GM12878 (cell line): ENCODE measurements around the gene DCLRE1C. TPM values are rescaled to one million over a fixed set of nuclear protein-coding genes. Genes with fewer than 3 reads are reported as not detected.

ENCODE experiments used
- ATAC-seq: fragments of 200-7000 bp; cut with Tn5 transposase; 3 replicates; pipeline ENCODE4 v1.9.1; 2020; ENCODE audit warnings: mild to moderate bottlenecking, moderate library complexity
- BruUV-seq: library from RNA; stranded (reverse); fragments of 400-500 nt; replicated peaks from 2 replicates; lab custom pipeline; 2021; lab: Mats Ljungman, UMichigan
- CTCF ChIA-PET: fragments of 300-600 bp; sonication (Branson Sonifier 250); formaldehyde crosslinking; extraction: SDS; loops from one replicate; lab custom pipeline; 2021; ENCODE audit warnings: inconsistent platforms; lab: Yijun Ruan, JAX
- POLR2A ChIA-PET: fragments of 350-600 bp; formaldehyde crosslinking; extraction: SDS; loops from one replicate; lab custom pipeline; 2021; ENCODE audit warnings: inconsistent platforms; lab: Charles Lee
- RAD21 ChIA-PET: fragments of 300-600 bp; sonication (Branson Sonifier 250); formaldehyde crosslinking; loops from one replicate; lab custom pipeline; 2023; ENCODE audit warnings: antibody characterized with exemption; ENCODE audit not compliant: unreplicated experiment; lab: Charles Lee
- SMC1A ChIA-PET: fragments of 300-600 bp; sonication (Branson Sonifier 250); formaldehyde crosslinking; loops from one replicate; lab custom pipeline; 2023; ENCODE audit not compliant: unreplicated experiment, uncharacterized antibody; lab: Charles Lee
- DNase-seq: peaks from one replicate; pipeline ENCODE4 v3.0.0-alpha.2; 2011; ENCODE audit warnings: low read depth, low spot score
- FAIRE-seq: peaks from 3 replicates; lab custom pipeline; 2011; peaks lifted over from hg19 to GRCh38; lab: Jason Lieb, UNC
- H2AFZ ChIP-seq: 2 replicates; pipeline ENCODE4 v1.6.0; 2011; ENCODE audit warnings: low read depth, low read length, control low read depth; ENCODE audit not compliant: control insufficient read depth
- H3K27ac ChIP-seq: 2 replicates; pipeline ENCODE4 v1.5.1; 2011; ENCODE audit warnings: control low read depth; ENCODE audit not compliant: control insufficient read depth, insufficient read depth
- H3K27me3 ChIP-seq, 2 experiments: replicated peaks in 1 of 2; 2 replicates each; pipeline versions ENCODE4 v1.6.0 to v1.6.1; 2011; ENCODE audit warnings: low read length in 1 of 2; ENCODE audit not compliant: control insufficient read depth in 2 of 2, insufficient read depth in 2 of 2
- H3K36me3 ChIP-seq, 2 experiments: 2 replicates each; pipeline ENCODE4 v1.5.1; 2011; ENCODE audit warnings: low read length in 1 of 2; ENCODE audit not compliant: control insufficient read depth in 2 of 2, insufficient read depth in 2 of 2
- H3K4me1 ChIP-seq: 2 replicates; pipeline ENCODE4 v1.6.1; 2011; ENCODE audit warnings: mild to moderate bottlenecking, low read length, moderate library complexity, mixed read lengths; ENCODE audit not compliant: control insufficient read depth, insufficient read depth
- H3K4me2 ChIP-seq: 2 replicates; pipeline ENCODE4 v1.6.0; 2011; ENCODE audit warnings: control low read depth; ENCODE audit not compliant: control insufficient read depth, insufficient read depth
- H3K4me3 ChIP-seq: fragments of 200-600 bp; sonication (generic); 2 replicates; pipeline ENCODE4 v1.5.1; 2016
- H3K79me2 ChIP-seq: 2 replicates; pipeline ENCODE4 v1.6.0; 2011; ENCODE audit warnings: low read length; ENCODE audit not compliant: control insufficient read depth, insufficient read depth
- H3K9ac ChIP-seq: 2 replicates; pipeline ENCODE4 v1.8.0; 2011; ENCODE audit warnings: low read length, control low read depth, mixed read lengths; ENCODE audit not compliant: control insufficient read depth, insufficient read depth
- H3K9me3 ChIP-seq: replicated peaks from 3 replicates; pipeline ENCODE4 v1.5.1; 2011; ENCODE audit warnings: mild to moderate bottlenecking, low read length; ENCODE audit not compliant: control insufficient read depth, insufficient read depth
- H4K20me1 ChIP-seq: 2 replicates; pipeline ENCODE4 v1.6.0; 2011; ENCODE audit not compliant: control insufficient read depth, insufficient read depth
- CBX3 ChIP-seq: fragments of 200-600 bp; sonication (generic); IDR thresholded peaks from 2 replicates; pipeline ENCODE4 v1.6.1; 2016; ENCODE audit warnings: low read depth, borderline replicate concordance
- IKZF2 ChIP-seq, 2 experiments: fragments of 450-650 bp; IDR thresholded peaks; 2 replicates each; pipeline ENCODE4 v1.6.1; 2017; ENCODE audit warnings: mild to moderate bottlenecking in 2 of 2, moderate library complexity in 2 of 2
- LARP7 ChIP-seq: fragments of 450-650 bp; IDR thresholded peaks from 2 replicates; pipeline ENCODE4 v1.6.1; 2017; ENCODE audit warnings: mild to moderate bottlenecking
- NBN ChIP-seq: fragments of 450-650 bp; IDR thresholded peaks from 2 replicates; pipeline ENCODE4 v1.6.1; 2016
- SIN3A ChIP-seq: IDR thresholded peaks from 2 replicates; pipeline ENCODE4 v1.6.1; 2012; ENCODE audit warnings: low read depth, low read length, improper control_type of control experiment
- ZNF24 ChIP-seq: fragments of 450-650 bp; IDR thresholded peaks from 2 replicates; pipeline ENCODE4 v1.6.1; 2017; ENCODE audit warnings: antibody characterized with exemption, mild to moderate bottlenecking
- ZNF384 ChIP-seq: IDR thresholded peaks from 2 replicates; pipeline ENCODE4 v1.6.1; 2012; ENCODE audit warnings: low read depth, mild to moderate bottlenecking, low read length, improper control_type of control experiment, borderline replicate concordance
- WGBS: methylation state at CpG from one replicate; pipeline ENCODE4 v1.1.6; 2016; ENCODE audit warnings: low lambda C conversion rate; ENCODE audit not compliant: insufficient replicate concordance, insufficient coverage; ENCODE audit errors: missing lambda C conversion rate; 5-methylcytosine and 5-hydroxymethylcytosine counted together
- in situ Hi-C: fragments of 300-500 bp; cut with MboI; formaldehyde crosslinking; loops from 9 replicates; pipeline ENCODE4 v1.14.3; 2018; ENCODE audit warnings: mixed read lengths
- intact Hi-C: fragments of 100-400 bp; cut with micrococcal nuclease; formaldehyde crosslinking; loops from one replicate; pipeline ENCODE4 v1.14.2; 2022; ENCODE audit not compliant: unreplicated experiment
- polyA plus RNA-seq, 11 experiments: library from polyadenylated mRNA; depleted of rRNA in 4 of 11; unstranded in 6 of 11; stranded (reverse) in 5 of 11; fragments of >200 nt; fragmentation: Nextera tagmentation in 4 of 11; fragmentation: Illumina TruSeq in 1 of 11; extraction: Ambion mirVana in 4 of 11; extraction: Trizol in 1 of 11; gene quantifications; 1 replicate in 1 of 11; 2 replicates in 10 of 11; pipeline versions ENCODE4 v1.2.1 to v1.2.3, GENCODE V29; 2011 to 2016; ENCODE audit warnings: inconsistent platforms in 2 of 11, missing spikeins in 2 of 11, low read depth in 1 of 11
- total RNA-seq, 4 experiments: library from RNA; depleted of rRNA in 3 of 4; stranded (reverse); fragments of >200 nt in 3 of 4; fragmentation: Illumina TruSeq in 1 of 4; extraction: Trizol in 1 of 4; gene quantifications; 2 replicates each; pipeline versions ENCODE4 v1.2.1 to v1.2.3, GENCODE V29; 2013 to 2021
- TF ChIP-seq, protein P1 (sequence below): fragments of 450-650 bp; conservative IDR thresholded peaks from 2 replicates; pipeline ENCODE4 v1.6.1; 2017; ENCODE audit warnings: mild to moderate bottlenecking, moderate library complexity
- TF ChIP-seq, protein P2 (sequence below): fragments of 450-650 bp; IDR thresholded peaks from 2 replicates; pipeline ENCODE4 v1.6.1; 2018; ENCODE audit warnings: borderline replicate concordance, mild to moderate bottlenecking; ENCODE audit not compliant: partially characterized antibody

Gene DCLRE1C
- total and polyA plus RNA-seq, 10 of the 15 experiments (the other 5 are each of a cell fraction or from before 2014, with no cell fraction given) = 15.7 to 43.4 (median 26.0) TPM

DNA sequence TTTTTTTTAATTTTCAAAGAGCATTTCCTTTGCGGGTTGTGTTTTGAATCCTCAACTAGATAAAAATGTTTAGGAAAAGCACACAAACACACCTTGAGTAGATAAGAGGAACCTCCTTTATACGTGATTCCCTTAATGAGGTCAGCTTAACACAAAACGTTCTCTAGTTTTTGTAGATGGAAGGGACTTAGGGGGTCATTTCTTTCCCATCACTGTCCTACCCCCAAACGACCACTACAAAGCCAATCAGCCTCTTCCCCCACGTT, 74.0 kb downstream of the DCLRE1C start:
- 0 out of 2 replicates have a peak overlapping the region, but pooled peaks have one; percentile 22 for H3K27ac ChIP-seq
- DNase-seq (no peak), FAIRE-seq (no peak), ATAC-seq (no peak)
- H3K4me1 ChIP-seq = peaks cover 5% of the 10 kb centered on the region; the same call in 1 of the 2 replicates
- ChIA-PET CTCF (interaction anchor here (0.6 to 3.8 kb wide), 9 partner anchors 10 to 292 kb away, joined by 3 to 17 read pairs (median 4); partner anchors contain the start of genes CDNF, DCLRE1C, HSPA14 and MSANTD7), SMC1A (interaction anchor here (0.6 to 5.2 kb wide), 7 partner anchors 10 to 75 kb away, joined by 3 to 23 read pairs (median 5); partner anchors contain the start of genes CDNF, DCLRE1C, HSPA14 and MSANTD7), POLR2A (interaction anchor here (0.6 to 1.5 kb wide), 4 partner anchors 9 to 214 kb away, joined by 3 to 7 read pairs (median 4); partner anchors contain the start of genes CDNF, HSPA14 and MSANTD7), RAD21 (interaction anchor here (1.4 kb wide), 1 partner anchor 73 kb away, joined by 5 read pairs; no protein-coding TSS in a partner anchor)
- intact Hi-C loops (loop anchor here (2.0 to 10.0 kb wide), 4 partner anchors 43 to 225 kb away; partner anchors contain the start of genes CDNF, HSPA14, MEIG1 and MSANTD7), in situ Hi-C loops (no loop called here)
- no peaks in the 10 kb centered on the region for H3K9me3 ChIP-seq
- peak overlapping the region; percentile 84; the same call in 1 of the 2 replicates for H3K9ac ChIP-seq
- peaks cover 74% of the 10 kb centered on the region for H3K79me2 ChIP-seq
- WGBS = 2% methylated on average over 5 of the region's 5 CpGs
- no peaks in the 10 kb centered on the region for H4K20me1 ChIP-seq
- TF ChIP-seq CBX3 (no peak), ZNF384 (0 out of 2 replicates have a peak, but pooled peaks have one; percentile 21)
- peak overlapping the region; percentile 72 for H3K4me2 ChIP-seq
- H2AFZ ChIP-seq = no peak overlapping the region
- H3K27me3 ChIP-seq = no peaks in the 10 kb centered on the region
- H3K36me3 ChIP-seq = peaks cover 0 to 6% of the 10 kb centered on the region in 2 experiments; a peak in 1 of 4 replicates
- H3K4me3 ChIP-seq = peak overlapping the region; percentile 89
- BruUV-seq = no TSS peak

DNA sequence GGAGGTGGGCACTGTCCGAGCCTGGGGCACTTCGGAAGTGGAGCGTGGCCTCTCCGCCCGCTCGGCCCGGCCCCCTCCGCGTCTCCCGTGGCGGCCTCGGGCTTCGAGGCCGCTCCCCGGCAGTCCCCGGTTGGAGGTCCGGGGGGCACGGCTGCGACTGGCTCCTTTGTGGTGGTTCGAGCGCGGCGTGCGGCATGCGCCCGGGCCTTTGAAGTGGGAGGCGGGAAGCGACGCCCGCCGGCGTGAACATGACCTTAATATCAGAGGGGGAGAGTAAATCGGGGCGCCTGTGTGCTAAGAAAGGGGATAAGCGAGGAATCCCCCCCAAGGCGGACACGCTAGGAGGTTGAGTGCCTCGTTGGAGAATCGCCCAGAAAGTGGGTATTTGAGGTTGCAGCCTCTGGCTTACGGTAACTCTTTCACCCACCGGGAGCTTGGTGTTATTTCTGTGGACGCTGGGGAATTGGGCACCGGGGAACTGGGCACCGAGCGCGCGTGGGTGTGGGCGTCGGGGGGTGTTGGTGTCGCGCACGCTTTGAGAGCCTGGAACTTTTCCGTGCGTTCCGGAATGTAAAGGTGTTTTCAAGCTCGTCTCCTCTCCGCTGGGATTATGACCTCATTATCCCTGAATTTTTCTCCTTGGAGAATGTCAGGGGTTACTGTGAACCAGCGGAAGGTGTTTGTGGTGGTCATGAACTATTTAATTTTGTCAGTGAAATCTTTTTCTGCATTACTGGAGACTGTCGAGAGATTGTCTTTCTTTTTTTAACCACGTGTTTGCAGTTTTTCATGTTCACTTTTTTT, 74.6 kb downstream of the DCLRE1C start:
- ATAC-seq = peak; percentile 33
- peak overlapping the region; percentile 72 for H3K27ac ChIP-seq
- TF ChIP-seq, protein P1, sequence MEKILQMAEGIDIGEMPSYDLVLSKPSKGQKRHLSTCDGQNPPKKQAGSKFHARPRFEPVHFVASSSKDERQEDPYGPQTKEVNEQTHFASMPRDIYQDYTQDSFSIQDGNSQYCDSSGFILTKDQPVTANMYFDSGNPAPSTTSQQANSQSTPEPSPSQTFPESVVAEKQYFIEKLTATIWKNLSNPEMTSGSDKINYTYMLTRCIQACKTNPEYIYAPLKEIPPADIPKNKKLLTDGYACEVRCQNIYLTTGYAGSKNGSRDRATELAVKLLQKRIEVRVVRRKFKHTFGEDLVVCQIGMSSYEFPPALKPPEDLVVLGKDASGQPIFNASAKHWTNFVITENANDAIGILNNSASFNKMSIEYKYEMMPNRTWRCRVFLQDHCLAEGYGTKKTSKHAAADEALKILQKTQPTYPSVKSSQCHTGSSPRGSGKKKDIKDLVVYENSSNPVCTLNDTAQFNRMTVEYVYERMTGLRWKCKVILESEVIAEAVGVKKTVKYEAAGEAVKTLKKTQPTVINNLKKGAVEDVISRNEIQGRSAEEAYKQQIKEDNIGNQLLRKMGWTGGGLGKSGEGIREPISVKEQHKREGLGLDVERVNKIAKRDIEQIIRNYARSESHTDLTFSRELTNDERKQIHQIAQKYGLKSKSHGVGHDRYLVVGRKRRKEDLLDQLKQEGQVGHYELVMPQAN = peak; percentile 50; the same call in 1 of the 2 replicates
- TF ChIP-seq ZNF24 (no peak), NBN (no peak), LARP7 (0 out of 2 replicates have a peak, but pooled peaks have one; percentile 22), IKZF2 (IDR thresholded peaks at IDR 0.05) (0 out of 4 replicates have a peak, but pooled peaks have one; percentile 17 to 23), SIN3A (peak; percentile 59; the same call in 1 of the 2 replicates)
- TF ChIP-seq, protein P2, sequence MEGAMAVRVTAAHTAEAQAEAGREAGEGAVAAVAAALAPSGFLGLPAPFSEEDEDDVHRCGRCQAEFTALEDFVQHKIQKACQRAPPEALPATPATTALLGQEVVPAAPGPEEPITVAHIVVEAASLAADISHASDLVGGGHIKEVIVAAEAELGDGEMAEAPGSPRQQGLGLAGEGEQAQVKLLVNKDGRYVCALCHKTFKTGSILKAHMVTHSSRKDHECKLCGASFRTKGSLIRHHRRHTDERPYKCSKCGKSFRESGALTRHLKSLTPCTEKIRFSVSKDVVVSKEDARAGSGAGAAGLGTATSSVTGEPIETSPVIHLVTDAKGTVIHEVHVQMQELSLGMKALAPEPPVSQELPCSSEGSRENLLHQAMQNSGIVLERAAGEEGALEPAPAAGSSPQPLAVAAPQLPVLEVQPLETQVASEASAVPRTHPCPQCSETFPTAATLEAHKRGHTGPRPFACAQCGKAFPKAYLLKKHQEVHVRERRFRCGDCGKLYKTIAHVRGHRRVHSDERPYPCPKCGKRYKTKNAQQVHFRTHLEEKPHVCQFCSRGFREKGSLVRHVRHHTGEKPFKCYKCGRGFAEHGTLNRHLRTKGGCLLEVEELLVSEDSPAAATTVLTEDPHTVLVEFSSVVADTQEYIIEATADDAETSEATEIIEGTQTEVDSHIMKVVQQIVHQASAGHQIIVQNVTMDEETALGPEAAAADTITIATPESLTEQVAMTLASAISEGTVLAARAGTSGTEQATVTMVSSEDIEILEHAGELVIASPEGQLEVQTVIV = no peak

More for the DNA sequence above, 74.6 kb downstream of the DCLRE1C start:
- no peak for DNase-seq
- Histone ChIP-seq H3K4me2 (peak overlapping the region; percentile 51), H3K79me2 (peaks cover 69% of the 10 kb centered on the region), H2AFZ (peak overlapping the region; percentile 72), H3K9me3 (no peaks in the 10 kb centered on the region), H3K4me3 (peak overlapping the region; percentile 89), H3K36me3 (peaks cover 0 to 6% of the 10 kb centered on the region in 2 experiments; a peak in 1 of 4 replicates), H3K27me3 (no peaks in the 10 kb centered on the region), H3K9ac (peak overlapping the region; percentile 84), H4K20me1 (no peaks in the 10 kb centered on the region), H3K4me1 (peaks cover 5% of the 10 kb centered on the region; the same call in 1 of the 2 replicates)
- intact Hi-C loops (loop anchor here (2.0 to 5.0 kb wide), 3 partner anchors 42 to 79 kb away; partner anchors contain the start of genes CDNF, HSPA14, MEIG1 and MSANTD7), in situ Hi-C loops (no loop called here)
- FAIRE-seq = no peak
- no TSS peak for BruUV-seq
- under 1% methylated on average over 60 of the region's 60 CpGs for WGBS
- CTCF ChIA-PET = interaction anchor here (0.7 to 3.8 kb wide), 11 partner anchors 9 to 342 kb away, joined by 3 to 17 read pairs (median 4); partner anchors contain the start of genes CDNF, DCLRE1C, HSPA14 and MSANTD7
- SMC1A ChIA-PET = interaction anchor here (0.6 to 5.2 kb wide), 10 partner anchors 10 to 226 kb away, joined by 3 to 23 read pairs (median 6); partner anchors contain the start of genes CDNF, DCLRE1C, HSPA14 and MSANTD7
- RAD21 ChIA-PET = interaction anchor here (0.6 to 2.8 kb wide), 6 partner anchors 41 to 944 kb away, joined by 3 to 24 read pairs (median 4); partner anchors contain the start of genes CDNF, HSPA14 and MSANTD7
- POLR2A ChIA-PET = interaction anchor here (0.6 to 2.4 kb wide), 8 partner anchors 9 to 215 kb away, joined by 3 to 18 read pairs (median 4); partner anchors contain the start of genes CDNF, DCLRE1C, HSPA14 and MEIG1
